IMR-90 (cell line): Measurements from ENCODE around the gene PRDM1. TPM values are rescaled to one million over a fixed set of nuclear protein-coding genes. Genes with fewer than 3 reads are reported as not detected.

Experiments used
- ATAC-seq: fragments of 200-7000 bp; cut with Tn5 transposase; 2 replicates; pipeline ENCODE4 v1.9.1; 2020; ENCODE audit warnings: low read depth, mild to moderate bottlenecking, moderate library complexity
- BruUV-seq: library from RNA; stranded (reverse); fragments of 400-500 nt; replicated peaks from 2 replicates; lab custom pipeline; 2021; lab: Mats Ljungman, UMichigan
- CTCF ChIA-PET: fragments of 300-600 bp; formaldehyde crosslinking; extraction: SDS; loops from one replicate; lab custom pipeline; 2021; ENCODE audit warnings: antibody characterized with exemption; lab: Yijun Ruan, JAX
- POLR2A ChIA-PET: fragments of 300-600 bp; sonication (Branson Sonifier 250); formaldehyde crosslinking; loops from one replicate; lab custom pipeline; 2022; ENCODE audit warnings: antibody characterized with exemption; ENCODE audit not compliant: unreplicated experiment; lab: Charles Lee
- DNase-seq: peaks from one replicate; pipeline ENCODE4 v3.0.0; 2013
- H2AFZ ChIP-seq: replicated peaks from 2 replicates; pipeline ENCODE3; 2013; ENCODE audit warnings: low read length, mild to moderate bottlenecking; ENCODE audit not compliant: poor library complexity
- H2AK5ac ChIP-seq: 2 replicates; pipeline ENCODE4 v1.6.1; 2013; ENCODE audit warnings: low read depth, low read length, inconsistent platforms
- H2AK9ac ChIP-seq: replicated peaks from 2 replicates; pipeline ENCODE3; 2013; ENCODE audit warnings: mild to moderate bottlenecking, low read depth, low read length, moderate library complexity; ENCODE audit not compliant: poor library complexity
- H2BK120ac ChIP-seq: 2 replicates; pipeline ENCODE4 v1.6.1; 2013; ENCODE audit warnings: low read depth, low read length, inconsistent platforms
- H2BK15ac ChIP-seq: 3 replicates; pipeline ENCODE4 v1.6.1; 2013; ENCODE audit warnings: low read depth, low read length, inconsistent platforms
- H2BK20ac ChIP-seq: 2 replicates; pipeline ENCODE4 v1.6.1; 2013; ENCODE audit warnings: low read depth, mild to moderate bottlenecking, inconsistent platforms, low read length, moderate library complexity
- H2BK5ac ChIP-seq: 2 replicates; pipeline ENCODE4 v1.6.1; 2013; ENCODE audit warnings: mild to moderate bottlenecking, low read depth, low read length, inconsistent platforms; ENCODE audit not compliant: poor library complexity, severe bottlenecking
- H3K14ac ChIP-seq: replicated peaks from 2 replicates; pipeline ENCODE4 v1.6.1; 2013; ENCODE audit warnings: low read depth, low read length, inconsistent platforms
- H3K18ac ChIP-seq: 2 replicates; pipeline ENCODE4 v1.6.1; 2013; ENCODE audit warnings: low read depth, low read length, control low read depth
- H3K23ac ChIP-seq: 2 replicates; pipeline ENCODE4 v1.6.1; 2013; ENCODE audit warnings: low read depth, low read length, inconsistent platforms
- H3K27ac ChIP-seq: 2 replicates; pipeline ENCODE4 v1.5.1; 2013; ENCODE audit warnings: mild to moderate bottlenecking, control low read depth, low read length; ENCODE audit not compliant: insufficient read depth
- H3K27me3 ChIP-seq: 2 replicates; pipeline ENCODE4 v1.6.1; 2013; ENCODE audit warnings: low read length; ENCODE audit not compliant: control insufficient read depth, insufficient read depth
- H3K36me3 ChIP-seq: 2 replicates; pipeline ENCODE4 v1.6.1; 2013; ENCODE audit warnings: low read length, mixed read lengths; ENCODE audit not compliant: control insufficient read depth, insufficient read depth
- H3K4ac ChIP-seq: 2 replicates; pipeline ENCODE4 v1.6.1; 2013; ENCODE audit warnings: low read depth, low read length, inconsistent platforms
- H3K4me1 ChIP-seq: 2 replicates; pipeline ENCODE4 v1.6.1; 2013; ENCODE audit warnings: low read length, mixed read lengths; ENCODE audit not compliant: control insufficient read depth, insufficient read depth
- H3K4me2 ChIP-seq: 2 replicates; pipeline ENCODE4 v1.6.1; 2013; ENCODE audit warnings: low read depth, mild to moderate bottlenecking, control low read depth, low read length, moderate library complexity
- H3K4me3 ChIP-seq: 2 replicates; pipeline ENCODE4 v1.5.1; 2013; ENCODE audit warnings: low read depth, mild to moderate bottlenecking, control low read depth, low read length, moderate library complexity; ENCODE audit not compliant: insufficient read depth
- H3K56ac ChIP-seq: 2 replicates; pipeline ENCODE4 v1.6.1; 2013; ENCODE audit warnings: low read length, inconsistent platforms; ENCODE audit not compliant: insufficient read depth; ENCODE audit errors: extremely low read depth
- H3K79me1 ChIP-seq, 2 experiments: 2 replicates each; pipeline ENCODE4 v1.6.1; 2013; ENCODE audit warnings: low read length in 2 of 2, inconsistent platforms in 1 of 2, low read depth in 1 of 2
- H3K9ac ChIP-seq: 2 replicates; pipeline ENCODE4 v1.6.1; 2013; ENCODE audit warnings: low read depth, low read length, control low read depth
- H3K9me1 ChIP-seq: 2 replicates; pipeline ENCODE4 v1.6.1; 2013; ENCODE audit warnings: low read length, inconsistent platforms; ENCODE audit not compliant: insufficient read depth
- H3K9me3 ChIP-seq: 2 replicates; pipeline ENCODE4 v1.6.1; 2013; ENCODE audit warnings: low read length; ENCODE audit not compliant: control insufficient read depth, insufficient read depth
- H4K20me1 ChIP-seq: 2 replicates; pipeline ENCODE4 v1.6.1; 2013; ENCODE audit warnings: low read length, inconsistent platforms; ENCODE audit not compliant: insufficient read depth
- H4K5ac ChIP-seq: 2 replicates; pipeline ENCODE4 v1.6.1; 2013; ENCODE audit warnings: mild to moderate bottlenecking, low read depth, low read length, control low read depth
- H4K8ac ChIP-seq, 2 experiments: 2 replicates each; pipeline ENCODE4 v1.6.1; 2013; ENCODE audit warnings: low read depth in 2 of 2, low read length in 2 of 2, control low read depth in 1 of 2, inconsistent platforms in 1 of 2
- H4K91ac ChIP-seq: 2 replicates; pipeline ENCODE4 v1.6.1; 2013; ENCODE audit warnings: low read depth, low read length, inconsistent platforms; ENCODE audit not compliant: insufficient read depth
- BHLHE40 ChIP-seq: fragments of 150-350 bp; IDR thresholded peaks from 2 replicates; pipeline ENCODE4 v1.6.1; 2016; ENCODE audit warnings: mild to moderate bottlenecking, low read depth, low read length
- FOS ChIP-seq: fragments of 150-350 bp; IDR thresholded peaks from 2 replicates; pipeline ENCODE4 v1.6.1; 2016; ENCODE audit warnings: low read depth, low read length
- MXI1 ChIP-seq: IDR thresholded peaks from 2 replicates; pipeline ENCODE4 v1.6.1; 2012; ENCODE audit warnings: low read depth, mild to moderate bottlenecking, low read length, moderate library complexity, borderline replicate concordance
- NFE2L2 ChIP-seq: fragments of 150-350 bp; IDR thresholded peaks from 2 replicates; pipeline ENCODE4 v1.6.1; 2016; ENCODE audit warnings: low read depth, mild to moderate bottlenecking, low read length
- POLR2A ChIP-seq: IDR thresholded peaks from 2 replicates; pipeline ENCODE4 v1.6.1; 2012; ENCODE audit warnings: mild to moderate bottlenecking, low read depth, low read length
- RCOR1 ChIP-seq: IDR thresholded peaks from 2 replicates; pipeline ENCODE4 v1.6.1; 2012; ENCODE audit warnings: mild to moderate bottlenecking, low read length, improper control_type of control experiment; ENCODE audit not compliant: insufficient replicate concordance
- WGBS, 2 experiments: methylation state at CpG; one replicate each; pipeline versions ENCODE4 v1.1.5 to v1.1.7; 2013; ENCODE audit warnings: missing lambda C conversion rate in 2 of 2; ENCODE audit not compliant: insufficient read length in 1 of 2; ENCODE audit errors: extremely low coverage in 2 of 2; 5-methylcytosine and 5-hydroxymethylcytosine counted together
- dilution Hi-C: fragments of 300-500 bp; cut with HindIII; formaldehyde crosslinking; loops from one replicate; pipeline ENCODE4 v1.14.3; 2018; ENCODE audit warnings: low sequenced_read_pairs; ENCODE audit not compliant: unreplicated experiment
- in situ Hi-C: fragments of 300-500 bp; cut with MboI; formaldehyde crosslinking; loops from 3 replicates; pipeline ENCODE4 v1.14.3; 2019; ENCODE audit warnings: low sequenced_read_pairs, inconsistent platforms, mixed read lengths
- intact Hi-C: fragments of 100-400 bp; cut with micrococcal nuclease; formaldehyde crosslinking; loops from 2 replicates; pipeline ENCODE4 v1.10.0; 2022
- polyA plus RNA-seq, 3 experiments: library from polyadenylated mRNA; depleted of rRNA; stranded (reverse); fragments of >200 nt; gene quantifications; 2 replicates each; pipeline ENCODE4 v1.2.3, GENCODE V29; 2012; ENCODE audit warnings: low replicate concordance in 1 of 3
- total RNA-seq: library from RNA; depleted of rRNA; stranded (reverse); fragments of >200 nt; gene quantifications from 2 replicates; pipeline ENCODE4 v1.2.3, GENCODE V29; 2012
- TF ChIP-seq, protein P1 (sequence below): fragments of 150-350 bp; IDR thresholded peaks from 2 replicates; pipeline ENCODE4 v1.6.1; 2016; ENCODE audit warnings: low read depth, mild to moderate bottlenecking, low read length, moderate library complexity, borderline replicate concordance

Gene PRDM1
- total and polyA plus RNA-seq, 2 of the 4 experiments (the other 2 are of a cell fraction) = 2.3 to 3.0 TPM

DNA sequence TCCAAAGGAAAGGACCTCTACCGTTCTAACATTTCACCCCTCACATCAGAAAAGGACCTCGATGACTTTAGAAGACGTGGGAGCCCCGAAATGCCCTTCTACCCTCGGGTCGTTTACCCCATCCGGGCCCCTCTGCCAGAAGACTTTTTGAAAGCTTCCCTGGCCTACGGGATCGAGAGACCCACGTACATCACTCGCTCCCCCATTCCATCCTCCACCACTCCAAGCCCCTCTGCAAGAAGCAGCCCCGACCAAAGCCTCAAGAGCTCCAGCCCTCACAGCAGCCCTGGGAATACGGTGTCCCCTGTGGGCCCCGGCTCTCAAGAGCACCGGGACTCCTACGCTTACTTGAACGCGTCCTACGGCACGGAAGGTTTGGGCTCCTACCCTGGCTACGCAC, 18.8 kb downstream of the PRDM1 start:
- Histone ChIP-seq H3K56ac (no peak overlapping the region), H2BK15ac (no peak overlapping the region), H3K18ac (no peak overlapping the region), H3K79me1 (peaks cover 17 to 66% of the 10 kb centered on the region in 2 experiments; a peak in 3 of 4 replicates), H4K91ac (no peak overlapping the region), H3K4me2 (no peak overlapping the region), H3K9ac (no peak overlapping the region), H2BK20ac (no peak overlapping the region), H4K8ac (no peak overlapping the region), H3K27ac (no peak overlapping the region), H3K27me3 (no peaks in the 10 kb centered on the region), H3K9me3 (no peaks in the 10 kb centered on the region), H2BK120ac (no peak overlapping the region), H2AK5ac (no peak overlapping the region), H3K4me3 (no peak overlapping the region), H4K5ac (no peak overlapping the region), H3K4me1 (peaks cover 3% of the 10 kb centered on the region; the same call in 1 of the 2 replicates), H4K20me1 (no peaks in the 10 kb centered on the region; the same call in 1 of the 2 replicates), H2AFZ (no peak overlapping the region), H3K23ac (no peak overlapping the region), H3K9me1 (peaks cover 8% of the 10 kb centered on the region; the same call in 1 of the 2 replicates), H2AK9ac (no peak overlapping the region), H3K4ac (no peak overlapping the region), H3K36me3 (peaks cover 31% of the 10 kb centered on the region), H3K14ac (no peak overlapping the region), H2BK5ac (no peak overlapping the region)
- TF ChIP-seq FOS (no peak), BHLHE40 (no peak), MXI1 (no peak), NFE2L2 (no peak), POLR2A (no peak), RCOR1 (no peak)
- TF ChIP-seq, protein P1, sequence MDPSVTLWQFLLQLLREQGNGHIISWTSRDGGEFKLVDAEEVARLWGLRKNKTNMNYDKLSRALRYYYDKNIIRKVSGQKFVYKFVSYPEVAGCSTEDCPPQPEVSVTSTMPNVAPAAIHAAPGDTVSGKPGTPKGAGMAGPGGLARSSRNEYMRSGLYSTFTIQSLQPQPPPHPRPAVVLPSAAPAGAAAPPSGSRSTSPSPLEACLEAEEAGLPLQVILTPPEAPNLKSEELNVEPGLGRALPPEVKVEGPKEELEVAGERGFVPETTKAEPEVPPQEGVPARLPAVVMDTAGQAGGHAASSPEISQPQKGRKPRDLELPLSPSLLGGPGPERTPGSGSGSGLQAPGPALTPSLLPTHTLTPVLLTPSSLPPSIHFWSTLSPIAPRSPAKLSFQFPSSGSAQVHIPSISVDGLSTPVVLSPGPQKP = no peak
- no peak for ATAC-seq
- no peak for DNase-seq
- ChIA-PET POLR2A (no interaction called here), CTCF (no interaction called here)
- dilution Hi-C loops = no loop called here
- in situ Hi-C loops = no loop called here
- WGBS, 2 experiments = 92% methylated on average over 11 of the region's 21 CpGs; no CpG with 5 or more reads in 1 of the 2 experiments
- intact Hi-C loops = no loop called here
- no TSS peak for BruUV-seq
